Activated CD4-positive, alpha-beta T cell treated with anti-CD3 and anti-CD28 coated beads, Interleukin-2, amount 10 ng/mL, durations not matched to agents 24 days and 14 days (primary cell): ENCODE results near the gene HYAL3. TPM values are rescaled to one million over a fixed set of nuclear protein-coding genes. Genes with fewer than 3 reads are reported as not detected.

ENCODE experiments used
- DNase-seq: peaks from one replicate; pipeline ENCODE4 v3.0.0; 2022
- H3K27ac Mint-ChIP-seq: one replicate; pipeline ENCODE4 v1.8.0; 2022; ENCODE audit warnings: mild to moderate bottlenecking, mixed read lengths
- H3K27me3 Mint-ChIP-seq: one replicate; pipeline ENCODE4 v1.8.0; 2022; ENCODE audit warnings: mixed read lengths
- H3K36me3 Mint-ChIP-seq: one replicate; pipeline ENCODE4 v1.8.0; 2022; ENCODE audit warnings: low read depth, mild to moderate bottlenecking, mixed read lengths
- H3K4me1 Mint-ChIP-seq: one replicate; pipeline ENCODE4 v1.8.0; 2021; ENCODE audit warnings: mixed read lengths
- H3K4me3 Mint-ChIP-seq: one replicate; pipeline ENCODE4 v1.8.0; 2022; ENCODE audit warnings: mild to moderate bottlenecking, moderate library complexity, mixed read lengths
- H3K9me3 Mint-ChIP-seq: one replicate; pipeline ENCODE4 v1.8.0; 2021; ENCODE audit warnings: mixed read lengths
- intact Hi-C: fragments of 100-400 bp; cut with micrococcal nuclease; formaldehyde crosslinking; loops from one replicate; pipeline ENCODE4 v1.15.1; 2023
- total RNA-seq: library from RNA; stranded (reverse); gene quantifications from 2 replicates; pipeline ENCODE4 v1.2.3, GENCODE V29; 2022

Gene HYAL3, protein sequence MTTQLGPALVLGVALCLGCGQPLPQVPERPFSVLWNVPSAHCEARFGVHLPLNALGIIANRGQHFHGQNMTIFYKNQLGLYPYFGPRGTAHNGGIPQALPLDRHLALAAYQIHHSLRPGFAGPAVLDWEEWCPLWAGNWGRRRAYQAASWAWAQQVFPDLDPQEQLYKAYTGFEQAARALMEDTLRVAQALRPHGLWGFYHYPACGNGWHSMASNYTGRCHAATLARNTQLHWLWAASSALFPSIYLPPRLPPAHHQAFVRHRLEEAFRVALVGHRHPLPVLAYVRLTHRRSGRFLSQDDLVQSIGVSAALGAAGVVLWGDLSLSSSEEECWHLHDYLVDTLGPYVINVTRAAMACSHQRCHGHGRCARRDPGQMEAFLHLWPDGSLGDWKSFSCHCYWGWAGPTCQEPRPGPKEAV
- 7.1 and 7.3 TPM in 2 replicates for total RNA-seq

DNA sequence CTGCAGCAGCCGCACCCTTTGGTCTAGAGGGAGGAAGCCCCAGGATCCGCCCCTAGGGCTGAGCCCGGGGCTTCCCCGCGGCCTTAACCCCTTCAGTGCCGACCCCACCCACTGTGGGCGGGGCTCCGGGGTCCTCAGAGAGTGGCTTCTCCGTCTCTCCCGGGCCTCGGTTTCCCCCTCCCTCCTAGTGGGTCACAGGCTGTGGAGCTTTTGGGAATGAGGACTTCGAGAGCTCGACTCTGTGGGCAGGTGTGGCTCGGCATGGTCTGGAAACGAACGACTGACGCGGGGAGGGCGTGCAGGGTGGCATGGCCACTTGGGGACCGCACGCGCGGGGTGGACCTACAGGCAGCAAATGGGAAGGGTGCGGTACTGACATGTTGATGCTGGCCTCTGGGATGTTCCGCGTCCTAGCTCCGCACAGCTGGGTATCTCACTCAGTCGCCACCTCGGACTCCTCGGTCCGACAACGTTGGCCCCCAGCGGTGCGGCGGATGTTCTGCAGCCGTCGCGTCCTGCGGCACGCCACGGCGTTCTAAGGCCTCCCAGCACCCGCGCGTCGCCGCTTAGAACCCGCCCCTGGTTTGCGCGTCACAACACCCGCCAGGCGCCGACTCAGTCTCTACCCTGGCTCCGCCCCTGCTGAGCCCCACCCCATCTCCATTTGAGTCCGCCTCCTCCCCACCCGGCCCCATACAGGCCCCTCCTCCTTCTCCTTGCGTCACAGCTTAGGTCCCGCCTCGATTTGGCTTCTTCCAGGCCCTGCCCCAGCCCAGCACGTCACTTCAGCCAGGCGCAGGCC lies at the start of gene HYAL3, which contains the start of gene NAA80:
Gene HYAL3 (minus strand): TSS at position 570 of the 802 bp plus-strand sequence. CDS start 3,803 bp downstream, outside the sequence.
Gene NAA80 (minus strand): TSS at position 570 of the 802 bp plus-strand sequence. CDS start 1,942 bp downstream, outside the sequence.
- DNase-seq = peak; percentile 100
- Mint-ChIP-seq H3K9me3 (no peaks in the 10 kb centered on the region), H3K27me3 (no peaks in the 10 kb centered on the region), H3K4me1 (peaks cover 22% of the 10 kb centered on the region), H3K36me3 (peaks cover 2% of the 10 kb centered on the region), H3K4me3 (peak within 1 kb of the TSS; percentile 99), H3K27ac (peak within 1 kb of the TSS; percentile 98)
- intact Hi-C loops = loop anchor here (1.0 to 10.0 kb wide), 6 partner anchors 22 to 624 kb away; partner anchors contain the start of genes APEH, CISH, CYB561D2 and NPRL2

DNA sequence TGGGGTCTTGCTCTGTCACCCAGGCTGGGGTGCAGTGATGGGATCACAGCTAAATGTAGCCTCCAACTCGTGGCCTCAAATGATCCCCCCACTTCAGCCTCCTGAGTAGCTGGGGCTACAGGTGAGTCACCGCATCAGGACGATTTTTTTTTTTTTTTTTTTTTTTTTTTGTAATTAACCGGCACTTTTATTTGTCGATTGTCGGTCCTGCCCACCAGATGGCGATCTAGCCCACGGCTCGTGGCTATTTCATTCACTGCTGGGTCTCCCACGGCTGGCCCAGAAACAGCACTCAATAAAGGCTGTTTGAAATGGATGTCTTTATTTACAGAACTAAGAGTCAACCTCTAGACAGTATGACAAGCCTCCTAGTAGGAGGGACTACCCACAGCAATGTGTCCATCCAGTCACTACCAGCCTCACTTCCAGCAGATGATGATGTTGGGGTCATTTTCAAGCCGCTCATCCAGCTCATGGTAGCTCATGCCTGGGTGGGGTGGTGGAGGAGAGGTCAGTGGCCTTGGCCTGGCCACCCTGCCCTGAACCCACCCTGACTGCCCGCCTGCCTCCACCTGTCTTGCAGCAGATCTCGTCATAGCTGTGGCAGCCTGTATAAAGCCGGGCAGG lies 48.1 kb upstream of the HYAL3 start:
- Mint-ChIP-seq H3K27me3 (no peaks in the 10 kb centered on the region), H3K36me3 (peaks cover 26% of the 10 kb centered on the region), H3K4me3 (no peak overlapping the region), H3K9me3 (no peaks in the 10 kb centered on the region), H3K4me1 (peaks cover 44% of the 10 kb centered on the region), H3K27ac (no peak overlapping the region)
- intact Hi-C loops = loop anchor here (1.0 kb wide), 1 partner anchor 195 kb away; no protein-coding TSS in a partner anchor
- DNase-seq = peak; percentile 91

DNA sequence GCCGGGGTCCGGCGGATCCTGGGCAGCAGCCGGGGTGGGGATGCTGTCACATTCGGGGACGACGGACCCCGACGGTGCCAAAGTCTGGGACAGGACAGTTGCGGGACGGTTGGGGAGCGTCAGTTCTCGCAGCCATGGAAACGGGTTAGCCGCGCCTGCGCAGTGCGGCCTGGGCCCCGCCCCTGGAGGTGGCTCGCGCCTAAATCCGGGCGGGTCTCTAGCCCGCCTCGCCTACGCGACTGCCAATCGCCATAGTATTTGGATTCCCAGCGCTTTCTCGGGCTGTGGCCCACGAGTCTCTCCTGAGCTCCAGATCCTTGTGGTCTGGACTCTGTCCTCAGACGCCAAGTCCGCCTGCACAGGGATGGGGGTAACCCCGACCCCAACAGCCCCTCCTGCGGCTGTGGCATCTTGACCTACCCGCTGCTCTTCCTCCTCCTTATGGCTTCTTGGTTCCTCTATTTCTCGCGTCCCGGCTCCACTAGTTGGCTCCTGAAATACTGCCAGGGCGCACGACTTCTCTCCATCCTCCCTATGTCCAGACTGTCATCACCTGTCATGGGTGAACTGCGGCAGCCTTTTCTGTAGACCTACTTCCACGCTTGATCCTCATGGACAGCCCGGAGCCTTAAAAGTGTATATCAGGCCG lies 46.5 kb upstream of the HYAL3 start, which contains the start of gene ZMYND10:
Gene ZMYND10 (minus strand): TSS at position 147 of the 649 bp plus-strand sequence. CDS start 153 bp downstream, outside the sequence.
- Mint-ChIP-seq H3K9me3 (no peaks in the 10 kb centered on the region), H3K27me3 (no peaks in the 10 kb centered on the region), H3K36me3 (peaks cover 20% of the 10 kb centered on the region), H3K4me1 (peaks cover 41% of the 10 kb centered on the region), H3K4me3 (peak within 1 kb of the TSS; percentile 79), H3K27ac (peak within 1 kb of the TSS; percentile 57)
- peak; percentile 95 for DNase-seq
- intact Hi-C loops = no loop called here

DNA sequence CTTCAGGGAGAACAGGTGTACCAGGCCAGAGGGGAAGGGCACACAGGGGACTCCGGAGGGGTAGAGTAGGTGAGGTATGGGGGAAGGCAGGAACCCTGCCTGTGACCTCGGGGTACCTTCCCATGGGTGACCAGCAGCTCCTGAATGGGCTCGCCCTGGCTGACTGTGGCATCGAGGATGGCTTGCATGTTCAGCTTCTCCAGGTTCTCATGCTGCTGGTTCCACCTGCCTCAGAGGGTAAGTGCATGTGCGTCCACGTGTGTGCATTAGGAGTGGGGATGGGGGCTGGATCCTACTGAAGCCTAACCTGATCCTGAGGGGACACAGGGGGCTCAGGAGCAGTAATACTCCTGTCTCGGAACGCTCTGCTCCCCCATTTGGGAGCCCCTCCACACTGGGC lies 45.8 kb upstream of the HYAL3 start:
- no peak overlapping the region for H3K4me3 Mint-ChIP-seq
- H3K27ac Mint-ChIP-seq = no peak overlapping the region
- intact Hi-C loops = no loop called here
- H3K36me3 Mint-ChIP-seq = peaks cover 17% of the 10 kb centered on the region
- no peaks in the 10 kb centered on the region for H3K9me3 Mint-ChIP-seq
- DNase-seq = peak; percentile 62
- H3K4me1 Mint-ChIP-seq = peaks cover 36% of the 10 kb centered on the region
- H3K27me3 Mint-ChIP-seq = no peaks in the 10 kb centered on the region

DNA sequence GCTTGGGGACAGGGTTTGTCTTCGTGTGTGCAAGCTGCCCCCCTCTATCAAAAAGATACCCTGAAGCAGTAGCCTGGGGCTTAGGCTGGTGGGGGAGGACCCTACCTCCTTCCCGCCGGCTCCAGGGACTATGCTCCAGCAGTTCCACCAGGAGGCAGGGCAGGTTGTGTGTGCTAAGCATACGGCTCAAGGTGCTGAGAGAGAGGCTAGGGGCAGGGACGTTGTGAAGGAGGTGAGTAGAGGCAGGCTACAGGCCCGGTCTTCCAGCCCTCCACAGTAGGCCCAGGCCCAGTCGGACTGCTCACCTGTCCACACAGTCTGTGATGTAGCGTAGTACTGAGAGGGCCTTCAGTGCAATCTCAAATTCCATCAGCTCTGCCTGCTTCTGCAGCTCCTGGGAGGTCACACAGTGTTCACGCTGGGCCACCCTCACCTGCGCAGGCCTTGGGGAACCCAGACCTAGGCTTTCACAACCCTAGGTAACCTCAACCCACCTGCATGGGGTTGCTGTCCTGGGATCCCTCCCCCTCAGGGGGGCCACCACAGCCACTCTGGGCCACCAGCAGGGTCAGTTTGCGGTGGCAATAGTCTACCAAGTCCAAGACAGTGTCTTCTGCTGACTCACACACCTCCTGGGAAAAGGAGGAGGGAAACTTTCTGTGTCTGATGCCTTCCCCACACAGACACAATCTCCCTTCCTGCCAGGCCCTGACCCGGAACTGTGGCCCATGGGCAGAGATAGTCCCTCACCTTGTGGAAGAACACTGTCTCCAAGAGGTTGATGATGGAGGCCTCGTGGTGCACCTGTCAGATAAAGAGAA lies 43.8 kb upstream of the HYAL3 start:
- H3K4me1 Mint-ChIP-seq = peaks cover 40% of the 10 kb centered on the region
- intact Hi-C loops = no loop called here
- H3K36me3 Mint-ChIP-seq = peaks cover 18% of the 10 kb centered on the region
- no peak overlapping the region for H3K4me3 Mint-ChIP-seq
- peak; percentile 68 for DNase-seq
- peak overlapping the region; percentile 29 for H3K27ac Mint-ChIP-seq
- no peaks in the 10 kb centered on the region for H3K9me3 Mint-ChIP-seq
- no peaks in the 10 kb centered on the region for H3K27me3 Mint-ChIP-seq

DNA sequence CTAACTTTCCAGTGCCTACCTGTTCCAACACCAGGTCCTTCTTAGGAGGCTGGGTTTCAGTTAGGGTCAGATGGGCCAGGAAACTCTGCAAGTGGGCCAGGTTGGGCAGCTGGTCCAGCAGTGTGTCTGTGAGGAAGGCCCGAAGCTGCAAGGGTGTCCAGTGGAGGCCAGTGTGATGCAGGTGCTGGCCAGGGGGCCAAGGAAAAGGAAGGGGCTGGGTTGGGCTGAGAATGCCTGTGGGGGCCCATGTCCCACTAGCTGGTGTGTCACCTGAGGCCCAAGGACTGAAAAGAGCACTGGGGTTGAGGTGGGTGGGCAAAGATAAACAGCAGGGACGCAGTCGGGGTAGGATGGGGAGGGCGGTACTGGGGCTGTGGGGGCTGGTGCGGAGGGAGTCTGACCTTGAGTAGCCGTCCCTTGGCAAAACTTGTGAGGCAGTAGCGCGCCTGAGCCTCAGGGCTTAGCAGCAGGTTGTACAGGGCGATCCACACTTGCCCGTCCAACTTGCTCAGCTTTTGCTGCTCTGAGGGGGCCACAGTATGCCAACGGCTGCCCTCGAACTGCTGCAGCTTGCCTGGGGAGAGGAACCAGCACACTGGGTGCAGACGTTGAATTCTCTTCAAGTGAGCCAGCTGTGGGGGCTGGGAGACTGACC lies 42.9 kb upstream of the HYAL3 start:
- Mint-ChIP-seq H3K27me3 (no peaks in the 10 kb centered on the region), H3K4me1 (peaks cover 39% of the 10 kb centered on the region), H3K27ac (peak overlapping the region; percentile 19), H3K36me3 (peaks cover 17% of the 10 kb centered on the region), H3K4me3 (peak overlapping the region; percentile 54), H3K9me3 (no peaks in the 10 kb centered on the region)
- intact Hi-C loops = no loop called here
- peak; percentile 63 for DNase-seq

DNA sequence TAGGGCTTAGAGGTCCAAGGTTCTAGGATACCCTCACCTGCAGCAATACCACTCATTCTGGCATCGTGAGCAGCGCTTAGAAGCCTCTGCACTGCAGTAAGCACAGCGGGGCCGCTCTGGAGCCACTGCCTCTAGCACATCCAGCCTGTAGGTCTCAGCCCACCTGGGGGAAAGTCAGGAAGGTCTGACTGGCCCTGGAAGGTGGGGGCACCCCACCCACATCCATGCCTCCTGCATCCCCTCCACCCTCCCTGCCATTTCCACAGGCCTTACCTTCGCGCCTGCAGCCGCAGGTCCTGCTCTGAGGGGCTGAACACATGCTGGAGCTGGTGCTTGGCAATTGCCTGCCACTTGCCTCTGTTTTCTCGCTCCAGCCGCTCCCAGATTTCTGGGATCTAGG lies 42.3 kb upstream of the HYAL3 start:
- no peaks in the 10 kb centered on the region for H3K27me3 Mint-ChIP-seq
- no peak for DNase-seq
- H3K27ac Mint-ChIP-seq = peak overlapping the region; percentile 94
- intact Hi-C loops = no loop called here
- H3K4me1 Mint-ChIP-seq = peaks cover 39% of the 10 kb centered on the region
- H3K36me3 Mint-ChIP-seq = peaks cover 19% of the 10 kb centered on the region
- H3K4me3 Mint-ChIP-seq = peak overlapping the region; percentile 85
- H3K9me3 Mint-ChIP-seq = no peaks in the 10 kb centered on the region

DNA sequence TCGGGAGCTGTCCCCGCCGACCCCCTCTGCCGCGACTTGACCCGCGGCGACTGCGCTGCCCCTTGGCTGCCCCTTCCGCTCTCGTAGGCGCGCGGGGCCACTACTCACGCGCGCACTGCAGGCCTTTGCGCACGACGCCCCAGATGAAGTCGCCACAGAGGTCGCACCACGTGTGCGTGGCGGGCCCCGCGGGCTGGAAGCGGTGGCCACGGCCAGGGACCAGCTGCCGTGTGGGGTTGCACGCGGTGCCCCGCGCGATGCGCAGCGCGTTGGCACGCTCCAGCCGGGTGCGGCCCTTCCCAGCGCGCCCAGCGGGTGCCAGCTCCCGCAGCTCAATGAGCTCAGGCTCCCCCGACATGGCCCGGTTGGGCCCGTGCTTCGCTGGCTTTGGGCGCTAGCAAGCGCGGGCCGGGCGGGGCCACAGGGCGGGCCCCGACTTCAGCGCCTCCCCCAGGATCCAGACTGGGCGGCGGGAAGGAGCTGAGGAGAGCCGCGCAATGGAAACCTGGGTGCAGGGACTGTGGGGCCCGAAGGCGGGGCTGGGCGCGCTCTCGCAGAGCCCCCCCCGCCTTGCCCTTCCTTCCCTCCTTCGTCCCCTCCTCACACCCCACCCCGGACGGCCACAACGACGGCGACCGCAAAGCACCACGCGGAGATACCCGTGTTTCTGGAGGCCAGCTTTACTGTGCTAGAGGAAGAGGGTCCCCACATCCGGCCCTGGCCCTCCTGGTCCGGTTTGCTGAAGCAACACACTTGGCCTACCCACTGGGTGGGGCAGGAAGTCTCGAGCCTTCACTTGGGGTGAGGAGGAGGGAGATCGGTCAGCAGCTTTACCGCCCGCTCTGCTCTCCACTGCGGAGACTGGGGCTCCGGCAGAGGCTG lies 41.5 kb upstream of the HYAL3 start, which contains the start of gene RASSF1:
Gene RASSF1 (minus strand): TSS at position 389 of the 882 bp plus-strand sequence. CDS start 31 bp downstream, at position 358.
- no peaks in the 10 kb centered on the region for H3K27me3 Mint-ChIP-seq
- peaks cover 28% of the 10 kb centered on the region for H3K36me3 Mint-ChIP-seq
- H3K9me3 Mint-ChIP-seq = no peaks in the 10 kb centered on the region
- H3K4me1 Mint-ChIP-seq = peaks cover 42% of the 10 kb centered on the region
- intact Hi-C loops = loop anchor here (1.0 kb wide), 1 partner anchor 10 kb away; the partner anchor contains the start of genes CYB561D2 and NPRL2
- H3K4me3 Mint-ChIP-seq = peak within 1 kb of the TSS; percentile 85
- DNase-seq = peak; percentile 94
- H3K27ac Mint-ChIP-seq = peak within 1 kb of the TSS; percentile 99

DNA sequence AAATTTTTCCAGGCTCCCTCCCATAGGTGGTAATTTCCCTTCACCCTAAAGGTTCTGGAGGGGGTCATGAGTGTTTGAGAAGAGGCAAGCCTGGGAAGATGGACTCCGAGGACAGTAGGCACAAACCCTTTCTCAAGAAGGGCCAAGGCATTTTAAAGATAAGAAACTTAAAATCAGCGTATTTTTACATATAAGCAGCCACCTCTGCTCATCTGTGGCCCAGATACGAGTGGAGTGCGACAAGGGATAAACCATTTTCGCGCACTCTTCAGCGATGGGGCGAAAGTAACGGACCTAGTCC lies 40.9 kb upstream of the HYAL3 start:
- Mint-ChIP-seq H3K4me3 (peak overlapping the region; percentile 85), H3K27ac (peak overlapping the region; percentile 99), H3K27me3 (no peaks in the 10 kb centered on the region), H3K4me1 (peaks cover 46% of the 10 kb centered on the region), H3K9me3 (no peaks in the 10 kb centered on the region), H3K36me3 (peaks cover 31% of the 10 kb centered on the region)
- no peak for DNase-seq
- intact Hi-C loops = loop anchor here (1.0 kb wide), 1 partner anchor 10 kb away; the partner anchor contains the start of genes CYB561D2 and NPRL2

DNA sequence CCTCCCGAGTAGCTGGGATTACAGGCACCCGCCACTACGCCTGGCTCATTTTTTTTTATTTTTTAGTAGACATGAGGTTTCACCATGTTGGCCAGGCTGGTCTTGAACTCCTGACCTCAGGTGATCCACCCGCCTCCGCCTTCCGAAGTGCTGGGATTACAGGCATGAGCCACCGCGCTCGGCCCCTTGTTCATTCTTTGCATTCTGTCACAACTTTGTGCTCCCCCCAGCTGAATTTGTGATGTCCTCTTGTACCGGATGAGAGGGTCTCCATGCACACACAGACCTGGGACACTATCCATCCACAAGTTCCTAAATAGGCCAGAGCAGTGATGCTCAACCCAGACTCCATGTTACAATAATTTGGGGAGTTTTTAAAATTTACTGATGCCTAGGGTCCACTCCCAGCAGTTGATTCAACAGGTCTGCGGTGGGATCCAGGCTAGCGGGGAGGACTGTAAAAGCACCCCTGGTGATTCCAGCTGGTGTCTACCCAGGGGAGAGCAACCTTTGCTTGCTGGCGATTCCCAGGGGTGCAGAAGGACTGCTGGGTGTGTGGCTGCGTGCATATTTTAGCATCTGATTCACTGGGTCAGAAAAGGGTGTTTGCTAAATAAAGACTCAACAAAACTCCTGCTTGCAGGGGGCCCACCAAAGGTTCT lies 40.4 kb upstream of the HYAL3 start:
- intact Hi-C loops = loop anchor here (1.0 to 5.0 kb wide), 4 partner anchors 11 to 273 kb away; partner anchors contain the start of genes C3orf18, CISH, CYB561D2 and GNAI2
- H3K4me3 Mint-ChIP-seq = peak overlapping the region; percentile 85
- H3K4me1 Mint-ChIP-seq = peaks cover 47% of the 10 kb centered on the region
- no peak for DNase-seq
- no peaks in the 10 kb centered on the region for H3K9me3 Mint-ChIP-seq
- peaks cover 32% of the 10 kb centered on the region for H3K36me3 Mint-ChIP-seq
- H3K27me3 Mint-ChIP-seq = no peaks in the 10 kb centered on the region
- peak overlapping the region; percentile 99 for H3K27ac Mint-ChIP-seq

DNA sequence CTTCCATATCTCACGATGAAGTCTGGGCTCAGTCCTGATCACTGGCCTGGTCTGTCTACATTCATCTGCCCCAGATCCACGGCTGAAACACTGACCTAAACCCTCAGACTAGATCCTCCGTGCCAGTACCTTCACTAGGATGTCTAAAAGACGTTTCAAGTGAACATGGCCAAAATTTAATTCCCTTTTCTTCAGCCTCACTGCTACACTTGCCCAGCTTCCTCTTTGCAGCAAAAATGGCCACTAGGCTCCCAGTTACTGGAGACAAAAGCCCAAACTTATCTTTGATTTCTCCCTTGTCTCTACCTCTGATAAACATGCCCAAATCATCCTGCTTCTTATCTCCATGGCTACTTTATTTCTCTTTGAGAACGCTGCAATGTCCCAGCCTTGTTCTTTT lies 39.8 kb upstream of the HYAL3 start:
- H3K36me3 Mint-ChIP-seq = peaks cover 38% of the 10 kb centered on the region
- intact Hi-C loops = loop anchor here (5.0 kb wide), 3 partner anchors 102 to 273 kb away; partner anchors contain the start of genes C3orf18, CISH, GNAI2 and HEMK1
- peak overlapping the region; percentile 85 for H3K4me3 Mint-ChIP-seq
- no peaks in the 10 kb centered on the region for H3K9me3 Mint-ChIP-seq
- no peaks in the 10 kb centered on the region for H3K27me3 Mint-ChIP-seq
- peak; percentile 64 for DNase-seq
- peaks cover 53% of the 10 kb centered on the region for H3K4me1 Mint-ChIP-seq
- H3K27ac Mint-ChIP-seq = peak overlapping the region; percentile 99
